KBM-7 (cell line): ENCODE data around the gene DLX4.
A peak's percentile ranks its signal among the peaks of the same experiment; 100 is the strongest.

ENCODE experiments used
- DNase-seq: peaks from one replicate; pipeline ENCODE4 v3.0.0-alpha.2; 2015
- in situ Hi-C: fragments of 300-500 bp; cut with MboI; formaldehyde crosslinking; loops from 2 replicates; pipeline ENCODE4 v1.14.3; 2020; ENCODE audit warnings: low sequenced_read_pairs, low pct_unique_long_range_greater_than_20kb, mixed read lengths

DLX4 gene

DNA sequence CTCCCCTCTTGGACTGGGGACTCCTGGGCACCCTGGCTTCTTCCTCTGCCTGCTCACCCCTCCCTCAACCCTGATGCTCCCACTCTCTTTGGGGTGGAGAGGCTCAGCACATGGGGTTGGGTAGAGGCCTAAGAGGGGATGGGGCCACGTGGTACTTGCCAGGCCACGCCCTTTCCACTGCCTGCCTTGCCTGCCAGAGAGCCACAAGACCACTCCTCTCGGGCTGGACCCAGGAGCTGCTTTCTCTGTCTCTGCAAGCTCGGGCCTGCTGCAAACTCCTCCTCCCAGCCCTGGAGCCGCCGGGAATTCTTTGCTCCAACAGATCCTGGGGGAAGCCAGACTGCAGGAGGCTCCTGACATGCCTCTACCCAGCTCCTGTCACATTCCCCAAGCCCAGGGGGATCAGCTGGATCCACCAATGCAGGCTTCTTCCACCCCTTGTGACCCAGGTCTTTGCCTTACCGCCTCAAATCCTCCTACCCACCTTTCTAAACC is 11.8 kb downstream of the DLX4 start:
- in situ Hi-C loops = loop anchor here (25.0 kb wide), 1 partner anchor 418 kb away; no protein-coding TSS in a partner anchor
- DNase-seq = no peak

DNA sequence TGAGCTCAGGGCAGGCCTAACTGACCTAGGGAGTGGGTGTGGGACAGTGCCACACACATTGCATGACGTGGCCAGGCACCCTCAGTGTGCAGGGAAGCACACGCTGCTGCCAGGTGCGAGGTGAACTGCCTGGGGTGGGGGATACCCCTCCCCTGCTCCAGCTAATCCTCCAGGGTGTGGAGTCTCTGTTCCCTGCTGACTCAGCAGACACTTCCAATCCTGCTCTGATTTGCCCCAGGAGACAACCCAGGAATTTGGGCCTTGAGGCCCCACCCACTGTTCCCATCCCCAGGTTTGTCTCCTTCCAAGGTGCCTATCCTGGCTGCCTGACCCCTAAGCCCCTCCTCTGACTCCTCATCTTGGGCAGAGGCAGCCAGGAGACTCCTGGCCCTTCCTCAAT is 15.3 kb downstream of the DLX4 start:
- in situ Hi-C loops = loop anchor here (25.0 kb wide), 1 partner anchor 422 kb away; no protein-coding TSS in a partner anchor
- DNase-seq = no peak

GRCh38 chr17:49984776-49985175 is 15.8 kb downstream of the DLX4 start:
- in situ Hi-C loops = loop anchor here (25.0 kb wide), 1 partner anchor 422 kb away; no protein-coding TSS in a partner anchor

GRCh38 chr17:49985310-49985990 is 16.5 kb downstream of the DLX4 start:
- in situ Hi-C loops = loop anchor here (25.0 kb wide), 1 partner anchor 423 kb away; no protein-coding TSS in a partner anchor
- no peak for DNase-seq

More at GRCh38 chr17:49984776-49985175, 15.8 kb downstream of the DLX4 start:
- no peak for DNase-seq

GRCh38 chr17:49986396-49987289 is 17.7 kb downstream of the DLX4 start:
- in situ Hi-C loops = loop anchor here (25.0 kb wide), 1 partner anchor 424 kb away; no protein-coding TSS in a partner anchor
- DNase-seq = no peak

DNA sequence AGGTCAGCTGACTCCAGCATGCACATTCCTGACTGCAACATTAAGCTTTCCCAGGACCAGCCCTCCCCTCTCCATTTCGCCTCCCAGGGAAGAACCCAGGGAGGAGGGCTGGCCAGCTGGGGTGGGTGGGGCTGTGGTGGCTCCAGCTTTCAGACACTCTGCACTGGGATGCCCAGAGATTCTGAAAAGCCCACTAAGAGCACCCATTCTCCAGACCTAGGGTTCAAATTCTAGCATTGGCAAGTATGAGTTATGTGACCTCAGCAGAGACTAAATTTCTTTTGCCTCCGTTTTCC is 18.2 kb downstream of the DLX4 start:
- no peak for DNase-seq
- in situ Hi-C loops = loop anchor here (25.0 kb wide), 1 partner anchor 425 kb away; no protein-coding TSS in a partner anchor

- in situ Hi-C loops = loop anchor here (25.0 kb wide), 1 partner anchor 426 kb away; no protein-coding TSS in a partner anchor
- DNase-seq = peak; percentile 68
Measured at GRCh38 chr17:49987681-49988441, 18.9 kb downstream of the DLX4 start.

- in situ Hi-C loops = loop anchor here (25.0 kb wide), 1 partner anchor 427 kb away; no protein-coding TSS in a partner anchor
- DNase-seq = no peak
Measured at GRCh38 chr17:49989518-49989880, 20.5 kb downstream of the DLX4 start.

- DNase-seq = no peak
- in situ Hi-C loops = loop anchor here (25.0 kb wide), 1 partner anchor 428 kb away; no protein-coding TSS in a partner anchor
Measured at GRCh38 chr17:49990331-49990730, 21.3 kb downstream of the DLX4 start.

GRCh38 chr17:49990921-49991320 is 21.9 kb downstream of the DLX4 start:
- DNase-seq = no peak
- in situ Hi-C loops = loop anchor here (25.0 kb wide), 1 partner anchor 429 kb away; no protein-coding TSS in a partner anchor

DNA sequence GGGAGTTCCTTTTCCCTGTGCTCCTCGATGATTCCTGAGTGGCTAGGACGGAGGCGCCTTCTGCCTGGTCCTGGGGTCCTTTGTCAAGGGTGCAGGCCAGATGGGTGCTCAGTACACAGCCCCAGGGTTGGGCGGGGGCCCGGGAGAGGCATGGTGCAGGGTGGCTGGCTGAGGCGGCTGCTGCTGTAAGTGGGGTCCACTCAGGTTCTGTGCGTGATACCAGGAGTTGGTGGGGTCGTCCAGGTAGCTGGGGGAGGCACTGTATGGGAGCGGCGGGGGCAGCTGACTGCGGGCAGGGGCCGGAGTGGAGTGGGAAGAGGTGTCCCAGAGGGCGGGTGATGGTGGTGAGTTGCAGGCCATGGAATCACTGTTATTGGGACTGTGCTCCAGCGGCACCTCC is 22.4 kb downstream of the DLX4 start:
- in situ Hi-C loops = loop anchor here (25.0 kb wide), 1 partner anchor 429 kb away; no protein-coding TSS in a partner anchor
- no peak for DNase-seq

GRCh38 chr17:49992191-49992932 is 23.4 kb downstream of the DLX4 start:
- in situ Hi-C loops = loop anchor here (25.0 kb wide), 1 partner anchor 430 kb away; no protein-coding TSS in a partner anchor
- DNase-seq = no peak

DNA sequence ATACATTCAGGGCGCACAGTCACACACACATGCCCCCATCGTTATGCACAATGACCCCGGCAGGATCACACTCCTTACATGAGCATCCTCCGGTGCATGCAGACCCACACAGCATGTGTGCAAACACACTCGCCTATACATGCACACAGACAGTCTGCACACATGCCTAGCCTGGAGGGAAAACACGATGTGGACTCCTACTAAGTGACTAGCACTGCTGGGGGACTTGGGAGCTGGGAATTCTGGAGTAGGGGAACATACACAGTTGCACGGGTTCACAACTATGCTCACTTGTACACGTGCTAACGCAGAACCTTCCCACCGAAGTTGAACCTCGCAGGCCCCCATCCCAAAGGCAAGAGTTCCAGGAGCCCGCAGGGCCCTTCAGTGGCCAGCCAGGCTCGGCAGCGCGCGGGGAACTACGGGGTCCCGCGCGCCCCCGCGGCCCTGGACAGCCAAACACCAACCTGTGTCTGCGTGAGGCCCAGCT is 24.0 kb downstream of the DLX4 start:
- DNase-seq = no peak
- in situ Hi-C loops = loop anchor here (25.0 kb wide), 1 partner anchor 431 kb away; no protein-coding TSS in a partner anchor

- in situ Hi-C loops = loop anchor here (25.0 kb wide), 1 partner anchor 431 kb away; no protein-coding TSS in a partner anchor
- no peak for DNase-seq
Measured at GRCh38 chr17:49993423-49994060, 24.6 kb downstream of the DLX4 start.

- DNase-seq = no peak
- in situ Hi-C loops = loop anchor here (25.0 kb wide), 1 partner anchor 432 kb away; no protein-coding TSS in a partner anchor
Measured at GRCh38 chr17:49994085-49995054, 25.4 kb downstream of the DLX4 start.

DNA sequence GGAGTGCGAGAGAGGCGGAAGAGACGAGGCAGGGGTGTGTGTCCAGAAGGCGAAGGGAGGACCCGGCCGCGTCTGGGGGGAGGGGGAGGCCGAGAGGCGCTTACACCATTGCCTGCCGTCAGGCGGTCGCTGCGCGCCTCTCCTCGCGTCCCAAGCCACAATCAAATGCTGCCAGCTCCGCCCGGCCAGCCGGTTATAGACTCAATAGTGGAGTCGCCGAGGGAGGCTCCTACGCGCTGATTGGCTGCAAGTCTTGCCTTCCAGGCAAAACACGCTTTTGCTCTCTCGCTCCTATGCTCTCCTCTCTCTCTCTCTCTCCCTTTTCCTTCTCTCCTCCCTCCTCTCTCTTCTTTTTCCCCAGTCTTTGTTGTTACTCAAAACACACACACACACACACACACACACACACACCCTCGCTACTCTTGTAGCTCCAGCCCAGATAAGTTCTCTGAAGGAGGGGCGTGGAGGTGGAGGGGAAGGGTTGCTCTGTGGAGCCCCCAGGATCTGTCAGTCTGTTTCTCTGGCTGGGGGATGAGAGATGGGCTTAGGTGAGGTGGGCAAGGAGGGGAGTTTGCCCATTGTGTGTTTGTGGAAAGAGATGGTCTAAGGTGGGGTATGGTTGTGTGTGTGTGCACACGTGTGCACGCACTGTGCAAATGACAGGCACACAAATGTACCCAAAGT is 26.2 kb downstream of the DLX4 start, which contains the start of gene DLX3:
Gene DLX3 (minus strand): TSS at position 170 of the 684 bp plus-strand sequence. CDS start 226 bp downstream, outside the sequence.
- DNase-seq = peak; percentile 92
- in situ Hi-C loops = loop anchor here (25.0 kb wide), 1 partner anchor 433 kb away; no protein-coding TSS in a partner anchor
